ENCODE data around the gene HMCN2. TPM values are rescaled to one million over a fixed set of nuclear protein-coding genes. Genes with fewer than 3 reads are reported as not detected.
A peak's percentile ranks its signal among the peaks of the same experiment; 100 is the strongest.

HMCN2 gene
- total and polyA plus RNA-seq, 2 experiments from 2014 or later, result 0.50 to 0.54 TPM

GRCh38 chr9:130467316-130467715 is 201.8 kb downstream of the HMCN2 start:
- Histone ChIP-seq H3K27ac (no peak overlapping the region), H4K20me1 (ENCODE audit: insufficient read depth, poor library complexity, severe bottlenecking) (no peaks in the 10 kb centered on the region), H3K36me3 (replicated peaks; ENCODE audit: insufficient read depth, low read depth) (no peaks in the 10 kb centered on the region), H3K9me2 (replicated peaks; ENCODE audit: insufficient read depth) (no peaks in the 10 kb centered on the region), H3K4me1 (ENCODE audit: insufficient read depth) (no peaks in the 10 kb centered on the region), H2AFZ (no peak overlapping the region), H3K27me3 (no peaks in the 10 kb centered on the region), H3K9me3 (ENCODE audit: low read depth) (no peaks in the 10 kb centered on the region), H3K4me2 (peak overlapping the region; percentile 33), H3K4me3 (no peak overlapping the region), H3K79me2 (no peaks in the 10 kb centered on the region)
- no peak for DNase-seq (ENCODE audit: low spot score)
- TF ChIP-seq, protein P1, sequence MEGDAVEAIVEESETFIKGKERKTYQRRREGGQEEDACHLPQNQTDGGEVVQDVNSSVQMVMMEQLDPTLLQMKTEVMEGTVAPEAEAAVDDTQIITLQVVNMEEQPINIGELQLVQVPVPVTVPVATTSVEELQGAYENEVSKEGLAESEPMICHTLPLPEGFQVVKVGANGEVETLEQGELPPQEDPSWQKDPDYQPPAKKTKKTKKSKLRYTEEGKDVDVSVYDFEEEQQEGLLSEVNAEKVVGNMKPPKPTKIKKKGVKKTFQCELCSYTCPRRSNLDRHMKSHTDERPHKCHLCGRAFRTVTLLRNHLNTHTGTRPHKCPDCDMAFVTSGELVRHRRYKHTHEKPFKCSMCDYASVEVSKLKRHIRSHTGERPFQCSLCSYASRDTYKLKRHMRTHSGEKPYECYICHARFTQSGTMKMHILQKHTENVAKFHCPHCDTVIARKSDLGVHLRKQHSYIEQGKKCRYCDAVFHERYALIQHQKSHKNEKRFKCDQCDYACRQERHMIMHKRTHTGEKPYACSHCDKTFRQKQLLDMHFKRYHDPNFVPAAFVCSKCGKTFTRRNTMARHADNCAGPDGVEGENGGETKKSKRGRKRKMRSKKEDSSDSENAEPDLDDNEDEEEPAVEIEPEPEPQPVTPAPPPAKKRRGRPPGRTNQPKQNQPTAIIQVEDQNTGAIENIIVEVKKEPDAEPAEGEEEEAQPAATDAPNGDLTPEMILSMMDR (IDR thresholded peaks at IDR 0.05; ENCODE audit: poor library complexity), result no peak
- no peak for TF ChIP-seq EZH2 (IDR thresholded peaks at IDR 0.05; ENCODE audit: borderline replicate concordance)
- no peak for TF ChIP-seq EZH2phosphoT487 (IDR thresholded peaks at IDR 0.05; ENCODE audit: low read depth, severe bottlenecking, unreplicated experiment)
- 49% methylated on average over 13 of the region's 13 CpGs for WGBS (ENCODE audit: low lambda C conversion rate, missing lambda C conversion rate)

DNA sequence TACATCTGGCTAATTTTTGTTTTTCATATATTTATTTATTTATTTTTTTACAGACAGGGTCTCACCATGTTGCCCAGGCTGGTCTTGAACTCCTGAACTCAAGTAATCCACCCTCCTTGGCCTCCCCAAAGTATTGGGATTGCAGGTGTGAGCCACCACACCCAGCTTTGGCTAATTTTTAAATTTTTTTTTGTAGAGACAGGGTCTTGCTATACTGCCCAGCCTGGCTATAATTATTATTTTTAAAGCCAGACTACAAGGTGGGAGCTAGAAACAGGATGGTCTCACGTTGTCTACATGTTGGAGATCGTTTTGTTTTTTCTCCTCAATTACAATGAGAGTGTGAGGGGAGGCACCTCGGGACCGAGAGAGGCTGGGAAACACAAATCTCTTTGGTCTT is 203.0 kb downstream of the HMCN2 start:
- WGBS (ENCODE audit: low lambda C conversion rate, missing lambda C conversion rate), result 80% methylated on average over 4 of the region's 4 CpGs
- no peaks in the 10 kb centered on the region for H3K9me3 ChIP-seq (ENCODE audit: low read depth)
- H3K4me1 ChIP-seq (ENCODE audit: insufficient read depth), result no peaks in the 10 kb centered on the region

GRCh38 chr9:130470269-130470668 is 204.7 kb downstream of the HMCN2 start:
- no peaks in the 10 kb centered on the region for H3K36me3 ChIP-seq (replicated peaks; ENCODE audit: insufficient read depth, low read depth)

More for the DNA sequence above, 203.0 kb downstream of the HMCN2 start:
- Histone ChIP-seq H3K4me2 (no peak overlapping the region), H3K36me3 (replicated peaks; ENCODE audit: insufficient read depth, low read depth) (no peaks in the 10 kb centered on the region), H3K27me3 (no peaks in the 10 kb centered on the region), H3K9me2 (replicated peaks; ENCODE audit: insufficient read depth) (no peaks in the 10 kb centered on the region), H3K27ac (no peak overlapping the region), H4K20me1 (ENCODE audit: insufficient read depth, poor library complexity, severe bottlenecking) (no peaks in the 10 kb centered on the region), H3K4me3 (no peak overlapping the region), H3K79me2 (no peaks in the 10 kb centered on the region), H2AFZ (no peak overlapping the region)
- DNase-seq (ENCODE audit: low spot score), result no peak
- TF ChIP-seq EZH2phosphoT487 (IDR thresholded peaks at IDR 0.05; ENCODE audit: low read depth, severe bottlenecking, unreplicated experiment) (no peak), EZH2 (IDR thresholded peaks at IDR 0.05; ENCODE audit: borderline replicate concordance) (no peak)
- TF ChIP-seq, protein P1 (IDR thresholded peaks at IDR 0.05; ENCODE audit: poor library complexity), result no peak

More at GRCh38 chr9:130470269-130470668, 204.7 kb downstream of the HMCN2 start:
- H3K27me3 ChIP-seq, result no peaks in the 10 kb centered on the region
- no peaks in the 10 kb centered on the region for H3K4me1 ChIP-seq (ENCODE audit: insufficient read depth)
- no peaks in the 10 kb centered on the region for H4K20me1 ChIP-seq (ENCODE audit: insufficient read depth, poor library complexity, severe bottlenecking)
- DNase-seq (ENCODE audit: low spot score), result no peak
- H3K79me2 ChIP-seq, result no peaks in the 10 kb centered on the region
- H2AFZ ChIP-seq, result no peak overlapping the region
- no peaks in the 10 kb centered on the region for H3K9me2 ChIP-seq (replicated peaks; ENCODE audit: insufficient read depth)
- no peaks in the 10 kb centered on the region for H3K9me3 ChIP-seq (ENCODE audit: low read depth)
- no peak overlapping the region for H3K4me2 ChIP-seq
- WGBS (ENCODE audit: low lambda C conversion rate, missing lambda C conversion rate), result 96% methylated on average over 9 of the region's 10 CpGs
- no peak overlapping the region for H3K27ac ChIP-seq
- no peak overlapping the region for H3K4me3 ChIP-seq
- TF ChIP-seq EZH2 (IDR thresholded peaks at IDR 0.05; ENCODE audit: borderline replicate concordance) (no peak), EZH2phosphoT487 (IDR thresholded peaks at IDR 0.05; ENCODE audit: low read depth, severe bottlenecking, unreplicated experiment) (no peak)
- TF ChIP-seq, protein P1 (IDR thresholded peaks at IDR 0.05; ENCODE audit: poor library complexity), result no peak

Data from hepatocyte (in vitro differentiated cells).